Stimulated activated CD4-positive, alpha-beta T cell treated with anti-CD3 and anti-CD28 coated beads, Interleukin-1b, Interleukin-23, amount 100 ng/mL, for 48 hours (primary cell): Measurements from ENCODE around the gene TAP1.

Experiments
- DNase-seq: peaks from one replicate; pipeline ENCODE4 v3.0.0-alpha.2; 2020

TAP1 gene

DNA sequence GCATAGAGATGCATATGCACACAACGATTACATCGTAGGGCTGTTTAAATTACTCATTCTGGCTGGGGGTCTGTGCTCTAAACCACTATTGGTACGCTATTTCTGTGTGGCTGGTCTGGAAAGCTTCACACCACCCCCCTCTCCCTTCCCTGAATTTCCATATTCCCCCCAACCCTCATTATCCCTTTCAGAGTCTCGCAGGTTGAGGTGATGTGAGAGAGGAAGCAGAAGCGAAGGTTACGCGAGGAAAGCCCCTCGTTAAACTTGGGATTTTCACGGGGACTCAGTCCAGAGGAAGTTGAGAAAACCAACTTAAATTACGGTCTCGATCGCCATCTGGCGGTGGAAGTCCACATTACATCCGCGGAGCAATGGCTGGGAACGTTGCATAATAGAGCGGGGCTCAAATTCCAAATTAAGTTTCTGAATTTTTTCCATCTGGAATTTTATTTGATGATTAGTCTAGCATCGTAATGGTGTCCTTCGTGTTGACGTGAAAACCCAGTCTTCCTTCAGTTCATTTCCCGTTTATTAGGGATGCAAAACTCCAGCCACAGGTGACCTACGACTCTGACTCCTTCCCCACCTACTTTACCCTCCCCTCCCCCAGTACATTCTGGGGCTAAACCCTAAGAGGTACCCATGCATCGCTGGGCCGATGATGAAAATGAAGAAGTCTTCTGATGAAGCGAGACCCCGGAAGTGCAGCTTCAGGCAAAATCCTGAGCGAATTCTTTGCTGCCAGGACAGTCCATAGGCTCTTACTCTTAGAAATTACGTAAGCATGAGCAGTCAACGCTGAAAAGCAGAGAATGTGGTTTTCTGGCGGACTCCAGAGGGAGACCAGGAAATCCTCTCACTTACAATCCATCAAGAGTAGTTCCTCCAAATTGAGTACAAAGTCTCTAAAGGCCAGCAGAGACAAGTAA, 56.4 kb downstream of the TAP1 start:
- DNase-seq = peak; percentile 67
